HEK293 (cell line): ENCODE data around the gene MAPK9.
A peak's percentile ranks its signal among the peaks of the same experiment; 100 is the strongest.

Experiments
- CTCF ChIA-PET: fragments of 350-600 bp; formaldehyde crosslinking; extraction: SDS; loops from one replicate; lab custom pipeline; 2021; ENCODE audit warnings: antibody characterized with exemption; lab: Yijun Ruan, JAX
- POLR2A ChIA-PET: fragments of 300-600 bp; formaldehyde crosslinking; extraction: SDS; loops from one replicate; lab custom pipeline; 2020; ENCODE audit warnings: antibody characterized with exemption, inconsistent platforms; lab: Yijun Ruan, JAX
- H3K27ac ChIP-seq: fragments of 200-500 bp; sonication (Bioruptor generic); 2 replicates; pipeline ENCODE4 v1.5.1; 2014; ENCODE audit warnings: low read depth, low read length, control low read depth, inconsistent platforms; ENCODE audit errors: extremely low read depth
- H3K36me3 ChIP-seq, 2 experiments: fragments of 200-500 bp in 1 of 2; sonication (Bioruptor generic) in 1 of 2; 1 replicate in 1 of 2; 2 replicates in 1 of 2; pipeline ENCODE4 v1.5.1; 2014 to 2017; ENCODE audit warnings: inconsistent platforms in 2 of 2, low read length in 2 of 2; ENCODE audit not compliant: control insufficient read depth in 2 of 2, insufficient read depth in 1 of 2
- H3K4me1 ChIP-seq: fragments of 200-500 bp; sonication (Bioruptor generic); 2 replicates; pipeline ENCODE4 v1.5.1; 2014; ENCODE audit warnings: mild to moderate bottlenecking, low read length, inconsistent platforms; ENCODE audit not compliant: control insufficient read depth, insufficient read depth
- H3K4me3 ChIP-seq: 2 replicates; pipeline ENCODE4 v1.5.1; 2011; ENCODE audit warnings: low read depth, mild to moderate bottlenecking, control low read depth, low read length, moderate library complexity
- H3K9me3 ChIP-seq: fragments of 200-500 bp; sonication (Bioruptor generic); 2 replicates; pipeline ENCODE4 v1.5.1; 2014; ENCODE audit warnings: low read depth, low read length, inconsistent platforms; ENCODE audit not compliant: control insufficient read depth, insufficient read depth
- GLIS1 ChIP-seq: fragments of 450-650 bp; formaldehyde crosslinking; IDR thresholded peaks from 2 replicates; pipeline ENCODE4 v1.5.1; 2016; ENCODE audit warnings: missing biosample characterization, missing genetic modification characterization
- REPIN1 ChIP-seq: fragments of 450-650 bp; formaldehyde crosslinking; IDR thresholded peaks from 2 replicates; pipeline ENCODE4 v1.5.1; 2017; ENCODE audit warnings: missing biosample characterization, missing genetic modification characterization, low read depth
- REST ChIP-seq: fragments of 450-650 bp; formaldehyde crosslinking; IDR thresholded peaks from 2 replicates; pipeline ENCODE4 v1.5.1; 2016; ENCODE audit warnings: missing biosample characterization, missing genetic modification characterization
- ZBTB1 ChIP-seq: fragments of 450-650 bp; formaldehyde crosslinking; IDR thresholded peaks from 2 replicates; pipeline ENCODE4 v1.5.1; 2016; ENCODE audit warnings: missing biosample characterization, missing genetic modification characterization
- ZNF16 ChIP-seq: fragments of 450-650 bp; formaldehyde crosslinking; IDR thresholded peaks from 2 replicates; pipeline ENCODE4 v1.5.1; 2016; ENCODE audit warnings: low read depth, missing biosample characterization, missing genetic modification characterization
- ZNF174 ChIP-seq: fragments of 450-650 bp; formaldehyde crosslinking; IDR thresholded peaks from 2 replicates; pipeline ENCODE4 v1.5.0; 2017; ENCODE audit warnings: missing biosample characterization, mild to moderate bottlenecking, missing genetic modification characterization
- ZNF211 ChIP-seq: fragments of 450-650 bp; formaldehyde crosslinking; IDR thresholded peaks from 2 replicates; pipeline ENCODE4 v1.5.1; 2016; ENCODE audit warnings: low read depth, missing biosample characterization, missing genetic modification characterization
- ZNF266 ChIP-seq: fragments of 450-650 bp; formaldehyde crosslinking; IDR thresholded peaks from 2 replicates; pipeline ENCODE4 v1.5.1; 2016; ENCODE audit warnings: missing biosample characterization, missing genetic modification characterization, low read depth
- ZNF324 ChIP-seq: fragments of 450-650 bp; formaldehyde crosslinking; IDR thresholded peaks from 2 replicates; pipeline ENCODE4 v1.5.1; 2016; ENCODE audit warnings: missing biosample characterization, missing genetic modification characterization
- ZNF548 ChIP-seq: fragments of 450-650 bp; formaldehyde crosslinking; IDR thresholded peaks from 2 replicates; pipeline ENCODE4 v1.5.1; 2016; ENCODE audit warnings: missing biosample characterization, missing genetic modification characterization
- ZNF549 ChIP-seq: fragments of 450-650 bp; IDR thresholded peaks from 2 replicates; pipeline ENCODE4 v1.5.1; 2018; ENCODE audit warnings: missing biosample characterization, missing genetic modification characterization, mild to moderate bottlenecking, inconsistent platforms, moderate library complexity
- ZNF654 ChIP-seq: fragments of 450-650 bp; formaldehyde crosslinking; IDR thresholded peaks from 2 replicates; pipeline ENCODE4 v1.5.1; 2016; ENCODE audit warnings: low read depth, missing biosample characterization, missing genetic modification characterization
- ZNF664 ChIP-seq: fragments of 450-650 bp; formaldehyde crosslinking; IDR thresholded peaks from 2 replicates; pipeline ENCODE4 v1.5.1; 2016; ENCODE audit warnings: missing biosample characterization, missing genetic modification characterization
- ZNF670 ChIP-seq: fragments of 450-650 bp; formaldehyde crosslinking; IDR thresholded peaks from 2 replicates; pipeline ENCODE4 v1.5.1; 2016; ENCODE audit warnings: missing biosample characterization, missing genetic modification characterization, low read depth
- ZSCAN30 ChIP-seq: fragments of 450-650 bp; IDR thresholded peaks from 2 replicates; pipeline ENCODE4 v1.5.1; 2018; ENCODE audit warnings: missing biosample characterization, mild to moderate bottlenecking, missing genetic modification characterization, moderate library complexity
- TF ChIP-seq, protein P1 (sequence below): fragments of 450-650 bp; formaldehyde crosslinking; IDR thresholded peaks from 2 replicates; pipeline ENCODE4 v1.5.1; 2017; ENCODE audit warnings: missing biosample characterization, missing genetic modification characterization
- TF ChIP-seq, protein P2 (sequence below): fragments of 450-650 bp; formaldehyde crosslinking; IDR thresholded peaks from 2 replicates; pipeline ENCODE4; 2016; ENCODE audit warnings: missing biosample characterization, missing genetic modification characterization
- TF ChIP-seq, protein P3 (sequence below): fragments of 450-650 bp; formaldehyde crosslinking; IDR thresholded peaks from 2 replicates; pipeline ENCODE4 v1.5.1; 2016; ENCODE audit warnings: missing biosample characterization, missing genetic modification characterization

The MAPK9 gene

GRCh38 chr5:180201051-180201987 is 90.6 kb downstream of the MAPK9 start:
- no peak overlapping the region for H3K27ac ChIP-seq

DNA sequence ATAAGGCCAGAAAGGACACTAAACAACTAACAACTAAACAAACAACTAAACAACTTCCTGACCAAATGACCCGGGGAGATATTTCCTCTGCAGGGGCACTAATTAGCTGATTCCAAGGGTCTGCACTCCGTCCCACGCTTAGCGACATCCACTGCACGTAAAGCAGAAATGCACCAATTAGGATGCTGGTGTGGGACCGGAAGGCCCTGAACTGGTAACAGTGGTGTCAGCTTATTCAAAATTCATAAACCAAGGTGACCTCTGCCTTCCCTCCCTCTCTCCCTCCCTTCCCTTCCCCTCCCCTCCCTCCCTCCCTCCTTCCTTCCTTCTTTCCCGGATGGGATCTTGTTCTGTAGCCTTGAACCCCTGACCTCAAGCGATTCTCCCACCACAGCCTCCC is 92.5 kb downstream of the MAPK9 start:
- ChIA-PET CTCF (interaction anchor here (0.5 to 1.0 kb wide), 3 partner anchors 117 to 276 kb away, joined by 3 to 6 read pairs (median 5); no protein-coding TSS in a partner anchor), POLR2A (interaction anchor here (0.6 kb wide), 1 partner anchor 76 kb away, joined by 5 read pairs; no protein-coding TSS in a partner anchor)
- Histone ChIP-seq H3K4me3 (no peak overlapping the region), H3K36me3 (no peaks in the 10 kb centered on the region), H3K9me3 (no peaks in the 10 kb centered on the region), H3K4me1 (no peaks in the 10 kb centered on the region), H3K27ac (no peak overlapping the region)
- TF ChIP-seq ZBTB1 (tag by site-specific recombination) = no peak
- no peak for TF ChIP-seq ZNF266 (tag by site-specific recombination)
- TF ChIP-seq, protein P1, sequence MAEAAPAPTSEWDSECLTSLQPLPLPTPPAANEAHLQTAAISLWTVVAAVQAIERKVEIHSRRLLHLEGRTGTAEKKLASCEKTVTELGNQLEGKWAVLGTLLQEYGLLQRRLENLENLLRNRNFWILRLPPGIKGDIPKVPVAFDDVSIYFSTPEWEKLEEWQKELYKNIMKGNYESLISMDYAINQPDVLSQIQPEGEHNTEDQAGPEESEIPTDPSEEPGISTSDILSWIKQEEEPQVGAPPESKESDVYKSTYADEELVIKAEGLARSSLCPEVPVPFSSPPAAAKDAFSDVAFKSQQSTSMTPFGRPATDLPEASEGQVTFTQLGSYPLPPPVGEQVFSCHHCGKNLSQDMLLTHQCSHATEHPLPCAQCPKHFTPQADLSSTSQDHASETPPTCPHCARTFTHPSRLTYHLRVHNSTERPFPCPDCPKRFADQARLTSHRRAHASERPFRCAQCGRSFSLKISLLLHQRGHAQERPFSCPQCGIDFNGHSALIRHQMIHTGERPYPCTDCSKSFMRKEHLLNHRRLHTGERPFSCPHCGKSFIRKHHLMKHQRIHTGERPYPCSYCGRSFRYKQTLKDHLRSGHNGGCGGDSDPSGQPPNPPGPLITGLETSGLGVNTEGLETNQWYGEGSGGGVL (tag by site-specific recombination) = no peak
- no peak for TF ChIP-seq ZNF211 (tag by site-specific recombination)
- no peak for TF ChIP-seq ZNF174 (tag by site-specific recombination)
- no peak for TF ChIP-seq ZNF664 (tag by site-specific recombination)
- no peak for TF ChIP-seq ZNF324 (tag by site-specific recombination)
- TF ChIP-seq ZNF16 = no peak
- TF ChIP-seq REST = no peak

More at GRCh38 chr5:180201051-180201987, 90.6 kb downstream of the MAPK9 start:
- no peaks in the 10 kb centered on the region for H3K36me3 ChIP-seq
- TF ChIP-seq ZSCAN30 (tag by site-specific recombination) = 0 out of 2 replicates have a peak, but pooled peaks have one; percentile 29
- no peak for TF ChIP-seq REPIN1
- TF ChIP-seq ZNF654 (tag by site-specific recombination) = peak; percentile 77
- no peaks in the 10 kb centered on the region for H3K9me3 ChIP-seq
- no peaks in the 10 kb centered on the region for H3K4me1 ChIP-seq
- ChIA-PET CTCF (interaction anchor here (1.0 to 2.8 kb wide), 13 partner anchors 9 to 516 kb away, joined by 3 to 11 read pairs (median 4); partner anchors contain the start of gene RASGEF1C), POLR2A (no interaction called here)
- H3K4me3 ChIP-seq = no peak overlapping the region

DNA sequence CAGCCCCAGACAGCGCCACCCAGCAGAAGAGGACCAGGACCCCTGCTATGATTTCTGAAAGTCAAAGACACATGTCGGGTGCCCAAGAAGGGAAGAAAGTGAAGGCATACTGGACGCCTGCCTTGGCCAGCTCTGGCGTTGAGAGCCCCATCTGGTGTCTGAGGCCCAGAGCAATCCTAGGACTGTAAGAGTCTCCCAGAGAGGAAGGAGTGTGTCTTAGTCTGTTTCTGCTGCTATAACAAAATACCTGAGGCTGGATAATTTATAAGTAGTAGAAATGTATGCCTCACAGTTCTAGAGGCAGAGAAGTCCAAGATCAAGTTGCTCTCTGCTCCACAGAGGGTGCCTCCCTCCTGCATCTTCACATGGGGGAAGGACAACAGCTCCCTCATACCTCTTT is 93.7 kb downstream of the MAPK9 start:
- ChIA-PET POLR2A (no interaction called here), CTCF (no interaction called here)
- no peak overlapping the region for H3K4me3 ChIP-seq
- TF ChIP-seq REST (no peak), GLIS1 (tag by site-specific recombination) (no peak), ZNF670 (tag by site-specific recombination) (no peak), ZNF548 (tag by site-specific recombination) (no peak), ZNF549 (no peak)
- TF ChIP-seq, protein P2, sequence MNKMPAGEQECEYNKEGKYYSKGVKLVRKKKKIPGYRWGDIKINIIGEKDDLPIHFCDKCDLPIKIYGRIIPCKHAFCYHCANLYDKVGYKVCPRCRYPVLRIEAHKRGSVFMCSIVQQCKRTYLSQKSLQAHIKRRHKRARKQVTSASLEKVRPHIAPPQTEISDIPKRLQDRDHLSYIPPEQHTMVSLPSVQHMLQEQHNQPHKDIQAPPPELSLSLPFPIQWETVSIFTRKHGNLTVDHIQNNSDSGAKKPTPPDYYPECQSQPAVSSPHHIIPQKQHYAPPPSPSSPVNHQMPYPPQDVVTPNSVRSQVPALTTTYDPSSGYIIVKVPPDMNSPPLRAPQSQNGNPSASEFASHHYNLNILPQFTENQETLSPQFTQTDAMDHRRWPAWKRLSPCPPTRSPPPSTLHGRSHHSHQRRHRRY (tag by site-specific recombination) = no peak
- TF ChIP-seq, protein P3, sequence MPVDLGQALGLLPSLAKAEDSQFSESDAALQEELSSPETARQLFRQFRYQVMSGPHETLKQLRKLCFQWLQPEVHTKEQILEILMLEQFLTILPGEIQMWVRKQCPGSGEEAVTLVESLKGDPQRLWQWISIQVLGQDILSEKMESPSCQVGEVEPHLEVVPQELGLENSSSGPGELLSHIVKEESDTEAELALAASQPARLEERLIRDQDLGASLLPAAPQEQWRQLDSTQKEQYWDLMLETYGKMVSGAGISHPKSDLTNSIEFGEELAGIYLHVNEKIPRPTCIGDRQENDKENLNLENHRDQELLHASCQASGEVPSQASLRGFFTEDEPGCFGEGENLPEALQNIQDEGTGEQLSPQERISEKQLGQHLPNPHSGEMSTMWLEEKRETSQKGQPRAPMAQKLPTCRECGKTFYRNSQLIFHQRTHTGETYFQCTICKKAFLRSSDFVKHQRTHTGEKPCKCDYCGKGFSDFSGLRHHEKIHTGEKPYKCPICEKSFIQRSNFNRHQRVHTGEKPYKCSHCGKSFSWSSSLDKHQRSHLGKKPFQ (tag by site-specific recombination) = no peak

More for the DNA sequence above, 93.7 kb downstream of the MAPK9 start:
- H3K9me3 ChIP-seq = no peaks in the 10 kb centered on the region
- H3K27ac ChIP-seq = no peak overlapping the region
- H3K36me3 ChIP-seq = no peaks in the 10 kb centered on the region
- no peaks in the 10 kb centered on the region for H3K4me1 ChIP-seq
